Tibial artery (tissue), 4 donors: ENCODE measurements around the gene SEMA3C.

Experiments
- DNase-seq, 2 donors: peaks; one replicate each; pipeline ENCODE4 v3.0.0-alpha.2; 2019
- H3K27ac ChIP-seq, 2 donors: fragments of 200-600 bp; sonication (generic) in 1 of 2; 1 replicate in 1 of 2; 2 replicates in 1 of 2; pipeline ENCODE4 v1.5.1; 2018 to 2019; ENCODE audit warnings: mild to moderate bottlenecking in 1 of 2
- H3K27me3 ChIP-seq, 2 donors: fragments of 200-600 bp; sonication (generic) in 1 of 2; one replicate each; pipeline versions ENCODE4 v1.5.1 to v1.6.0; 2016 to 2019
- H3K36me3 ChIP-seq, 3 donors: fragments of 200-600 bp; sonication (generic) in 2 of 3; one replicate each; pipeline ENCODE4 v1.5.1; 2016 to 2019; ENCODE audit warnings: mild to moderate bottlenecking in 2 of 3
- H3K4me1 ChIP-seq, 4 donors: fragments of 200-600 bp; sonication (generic) in 2 of 4; 1 replicate in 3 of 4; 2 replicates in 1 of 4; pipeline ENCODE4 v1.5.1; 2016 to 2019
- H3K4me3 ChIP-seq, 2 donors: fragments of 200-600 bp; sonication (generic) in 1 of 2; 1 replicate in 1 of 2; 2 replicates in 1 of 2; pipeline ENCODE4 v1.5.1; 2018 to 2019; ENCODE audit warnings: mild to moderate bottlenecking in 2 of 2
- H3K9me3 ChIP-seq, 3 donors: fragments of 200-600 bp; sonication (generic) in 1 of 3; one replicate each; pipeline ENCODE4 v1.5.1; 2016 to 2019
- CTCF ChIP-seq, 2 experiments: fragments of 200-600 bp in 1 of 2; fragments of 450-650 bp in 1 of 2; IDR thresholded peaks; one replicate each; pipeline ENCODE4 v1.5.1; 2017 to 2019; ENCODE audit warnings: antibody characterized with exemption in 2 of 2, mild to moderate bottlenecking in 1 of 2, moderate library complexity in 1 of 2
- intact Hi-C: fragments of 100-400 bp; cut with DNase I; formaldehyde crosslinking; loops from one replicate; pipeline ENCODE4 v1.15.0; 2023; ENCODE audit warnings: low total_unique reads

Gene SEMA3C

GRCh38 chr7:80843018-80843677, 75.7 kb downstream of the SEMA3C start:
- intact Hi-C loops, result no loop called here
- H3K4me1 ChIP-seq, result peaks cover 0 to 25% (median 5%) of the 10 kb centered on the region in 4 donors

GRCh38 chr7:80842022-80842790, 76.6 kb downstream of the SEMA3C start:
- no peak for DNase-seq
- no peak overlapping the region for H3K27ac ChIP-seq
- no peak for TF ChIP-seq CTCF (IDR thresholded peaks at IDR 0.05)

More at GRCh38 chr7:80843018-80843677, 75.7 kb downstream of the SEMA3C start:
- no peak for DNase-seq
- no peak for TF ChIP-seq CTCF (IDR thresholded peaks at IDR 0.05)
- Histone ChIP-seq H3K4me3 (no peak overlapping the region), H3K36me3 (no peaks in the 10 kb centered on the region), H3K27ac (no peak overlapping the region), H3K27me3 (no peaks in the 10 kb centered on the region), H3K9me3 (no peaks in the 10 kb centered on the region)

GRCh38 chr7:80841423-80841955, 77.4 kb downstream of the SEMA3C start:
- Histone ChIP-seq H3K4me3 (no peak overlapping the region), H3K27ac (no peak overlapping the region), H3K9me3 (no peaks in the 10 kb centered on the region), H3K4me1 (peaks cover 0 to 24% (median 5%) of the 10 kb centered on the region in 4 donors), H3K27me3 (no peaks in the 10 kb centered on the region), H3K36me3 (no peaks in the 10 kb centered on the region)
- intact Hi-C loops, result no loop called here
- DNase-seq, result no peak
- no peak for TF ChIP-seq CTCF (IDR thresholded peaks at IDR 0.05)

More at GRCh38 chr7:80842022-80842790, 76.6 kb downstream of the SEMA3C start:
- intact Hi-C loops, result no loop called here
- Histone ChIP-seq H3K9me3 (no peaks in the 10 kb centered on the region), H3K27me3 (no peaks in the 10 kb centered on the region), H3K36me3 (no peaks in the 10 kb centered on the region), H3K4me3 (no peak overlapping the region), H3K4me1 (peaks cover 0 to 24% (median 5%) of the 10 kb centered on the region in 4 donors)

GRCh38 chr7:80840681-80841080, 78.2 kb downstream of the SEMA3C start:
- no peak overlapping the region for H3K27ac ChIP-seq
- no peaks in the 10 kb centered on the region for H3K27me3 ChIP-seq
- DNase-seq, result no peak
- H3K4me3 ChIP-seq, result no peak overlapping the region
- intact Hi-C loops, result no loop called here
- no peaks in the 10 kb centered on the region for H3K36me3 ChIP-seq
- TF ChIP-seq CTCF (IDR thresholded peaks at IDR 0.05), result no peak
- peaks cover 0 to 24% (median 5%) of the 10 kb centered on the region in 4 donors for H3K4me1 ChIP-seq
- H3K9me3 ChIP-seq, result no peaks in the 10 kb centered on the region

GRCh38 chr7:80839855-80840254, 79.0 kb downstream of the SEMA3C start:
- Histone ChIP-seq H3K36me3 (no peaks in the 10 kb centered on the region), H3K4me1 (peaks cover 0 to 24% (median 5%) of the 10 kb centered on the region in 4 donors), H3K4me3 (no peak overlapping the region), H3K9me3 (no peaks in the 10 kb centered on the region), H3K27ac (no peak overlapping the region), H3K27me3 (no peaks in the 10 kb centered on the region)
- TF ChIP-seq CTCF (IDR thresholded peaks at IDR 0.05), result no peak
- intact Hi-C loops, result no loop called here
- DNase-seq, result no peak
